ENCODE measurements around the gene PSMC4.

Gene PSMC4

GRCh38 chr19:39970675-39971379 is at the start of gene PSMC4:
PSMC4 (plus strand) TSS chr19:39971165; CDS start chr19:39971203, 38 bp downstream.
- DNase-seq = peak; percentile 99

- no peak for DNase-seq
These were observed 47.1 kb upstream of the PSMC4 start for GRCh38 chr19:39923862-39924261.

- DNase-seq = no peak
These were observed 46.6 kb upstream of the PSMC4 start for GRCh38 chr19:39924389-39924788.

- no peak for DNase-seq
These were observed 46.0 kb upstream of the PSMC4 start for GRCh38 chr19:39924952-39925351.

- no peak for DNase-seq
These were observed 44.7 kb upstream of the PSMC4 start for GRCh38 chr19:39926170-39926760.

- no peak for DNase-seq
These were observed 43.9 kb upstream of the PSMC4 start for GRCh38 chr19:39927076-39927475.

- DNase-seq = no peak
These were observed 43.2 kb upstream of the PSMC4 start for GRCh38 chr19:39927524-39928356.

GRCh38 chr19:39928357-39928725 is 42.6 kb upstream of the PSMC4 start:
- DNase-seq = no peak

- no peak for DNase-seq
These were observed 41.2 kb upstream of the PSMC4 start for GRCh38 chr19:39929750-39930149.

- DNase-seq = no peak
These were observed 36.2 kb upstream of the PSMC4 start, which contains the start of gene FCGBP for GRCh38 chr19:39934584-39935363. FCGBP (minus strand) TSS chr19:39934634.

GRCh38 chr19:39935364-39935661 is 35.7 kb upstream of the PSMC4 start:
- DNase-seq = no peak

GRCh38 chr19:39936020-39936419 is 34.9 kb upstream of the PSMC4 start:
- peak; percentile 12 for DNase-seq

- DNase-seq = no peak
These were observed 34.3 kb upstream of the PSMC4 start for GRCh38 chr19:39936622-39937021.

GRCh38 chr19:39937094-39937720 is 33.8 kb upstream of the PSMC4 start:
- no peak for DNase-seq

- DNase-seq = no peak
These were observed 33.2 kb upstream of the PSMC4 start for GRCh38 chr19:39937787-39938186.

GRCh38 chr19:39939556-39939955 is 31.4 kb upstream of the PSMC4 start:
- no peak for DNase-seq

- DNase-seq = no peak
These were observed 30.6 kb upstream of the PSMC4 start for GRCh38 chr19:39940221-39940833.

- no peak for DNase-seq
These were observed 29.8 kb upstream of the PSMC4 start for GRCh38 chr19:39941151-39941550.

GRCh38 chr19:39941615-39942365 is 29.2 kb upstream of the PSMC4 start:
- peak; percentile 34 for DNase-seq

GRCh38 chr19:39942366-39942730 is 28.6 kb upstream of the PSMC4 start:
- no peak for DNase-seq

GRCh38 chr19:39943586-39943985 is 27.4 kb upstream of the PSMC4 start:
- DNase-seq = no peak

GRCh38 chr19:39946532-39946931 is 24.4 kb upstream of the PSMC4 start:
- DNase-seq = no peak
